ENCODE measurements around the gene ARMC9.

Gene ARMC9

DNA sequence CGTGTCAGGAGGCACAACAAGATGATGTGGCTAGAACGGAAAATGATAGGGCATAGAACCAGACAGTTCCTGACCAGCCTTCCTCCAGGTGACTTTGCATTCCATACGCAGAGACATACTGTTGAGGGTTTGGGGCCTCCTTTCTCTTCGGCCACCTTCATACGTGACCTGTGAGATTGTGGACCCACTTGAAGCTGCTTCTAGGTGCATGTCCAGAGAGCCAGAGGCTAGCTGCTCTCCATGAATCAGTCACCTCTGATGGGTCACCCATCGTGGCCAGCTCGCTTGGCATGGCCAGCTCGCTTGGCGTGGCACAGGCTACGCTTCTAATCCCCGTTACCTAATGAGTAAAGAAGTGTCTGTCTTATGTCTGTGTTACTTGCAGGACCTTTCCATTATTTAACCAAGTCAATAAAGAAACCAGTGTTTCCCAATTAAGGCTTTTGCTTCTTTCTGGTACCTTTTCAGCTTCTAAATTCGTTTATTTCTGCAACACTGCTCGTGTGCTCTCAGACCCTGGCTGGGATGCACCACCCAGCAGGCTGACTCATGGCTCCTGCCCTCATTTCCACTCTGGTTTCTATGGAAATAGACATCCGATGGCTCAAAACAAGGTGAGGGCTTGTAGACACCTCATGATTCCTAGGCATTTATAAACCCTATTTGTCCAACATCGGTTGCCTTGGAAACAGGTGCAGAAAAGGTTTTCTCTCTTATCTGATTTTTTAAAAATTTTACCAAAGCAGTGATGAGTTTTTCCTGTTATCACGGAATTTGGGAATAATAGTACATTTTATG lies 110.4 kb downstream of the ARMC9 start:
- TF ChIP-seq CSDC2 (CRISPR knock-in tag; IDR thresholded peaks at IDR 0.05), result no peak
- TF ChIP-seq BACH2 (CRISPR knock-in tag; IDR thresholded peaks at IDR 0.05; ENCODE audit: borderline replicate concordance), result no peak
- no peak for TF ChIP-seq CSRNP3 (CRISPR knock-in tag; IDR thresholded peaks at IDR 0.05)
- no peak for TF ChIP-seq OSR1 (CRISPR knock-in tag; IDR thresholded peaks at IDR 0.05)
- TF ChIP-seq ZNF8 (CRISPR knock-in tag; IDR thresholded peaks at IDR 0.05), result no peak
- TF ChIP-seq TOX (CRISPR knock-in tag; IDR thresholded peaks at IDR 0.05; ENCODE audit: borderline replicate concordance), result no peak
- no peak for TF ChIP-seq ISL1 (CRISPR knock-in tag; IDR thresholded peaks at IDR 0.05)
- TF ChIP-seq PPARA (CRISPR knock-in tag; IDR thresholded peaks at IDR 0.05; ENCODE audit: borderline replicate concordance), result no peak
- no peak for TF ChIP-seq CREB5 (CRISPR knock-in tag; IDR thresholded peaks at IDR 0.05; ENCODE audit: low read depth)
- TF ChIP-seq ZFP3 (CRISPR knock-in tag; IDR thresholded peaks at IDR 0.05), result no peak
- TF ChIP-seq ZC3H10 (CRISPR knock-in tag; IDR thresholded peaks at IDR 0.05), result no peak
- TF ChIP-seq TCF4 (CRISPR knock-in tag; IDR thresholded peaks at IDR 0.05; ENCODE audit: borderline replicate concordance), result no peak
- ATAC-seq, result peak; percentile 87

GRCh38 chr2:231312066-231312465 lies 113.6 kb downstream of the ARMC9 start:
- no peak for ATAC-seq
- TF ChIP-seq ARNTL (CRISPR knock-in tag; IDR thresholded peaks at IDR 0.05; ENCODE audit: borderline replicate concordance, low read depth) (no peak), SNAI2 (CRISPR knock-in tag; IDR thresholded peaks at IDR 0.05) (no peak), BACH2 (CRISPR knock-in tag; IDR thresholded peaks at IDR 0.05; ENCODE audit: borderline replicate concordance) (no peak), CREB5 (CRISPR knock-in tag; IDR thresholded peaks at IDR 0.05; ENCODE audit: low read depth) (no peak), ISL1 (CRISPR knock-in tag; IDR thresholded peaks at IDR 0.05) (no peak), ESRRG (CRISPR knock-in tag; IDR thresholded peaks at IDR 0.05) (no peak), OSR1 (CRISPR knock-in tag; IDR thresholded peaks at IDR 0.05) (no peak), ZFP3 (CRISPR knock-in tag; IDR thresholded peaks at IDR 0.05) (no peak), RARB (CRISPR knock-in tag; IDR thresholded peaks at IDR 0.05) (no peak), ZFP30 (CRISPR knock-in tag; IDR thresholded peaks at IDR 0.05) (no peak), ZNF565 (CRISPR knock-in tag; conservative IDR thresholded peaks at IDR 0.05; ENCODE audit: low read depth) (no peak), TOX (CRISPR knock-in tag; IDR thresholded peaks at IDR 0.05; ENCODE audit: borderline replicate concordance) (no peak), CSDC2 (CRISPR knock-in tag; IDR thresholded peaks at IDR 0.05) (no peak), CSRNP3 (CRISPR knock-in tag; IDR thresholded peaks at IDR 0.05) (no peak), ZNF8 (CRISPR knock-in tag; IDR thresholded peaks at IDR 0.05) (no peak), TCF4 (CRISPR knock-in tag; IDR thresholded peaks at IDR 0.05; ENCODE audit: borderline replicate concordance) (no peak), ZC3H10 (CRISPR knock-in tag; IDR thresholded peaks at IDR 0.05) (no peak)
- TF ChIP-seq, protein P1, sequence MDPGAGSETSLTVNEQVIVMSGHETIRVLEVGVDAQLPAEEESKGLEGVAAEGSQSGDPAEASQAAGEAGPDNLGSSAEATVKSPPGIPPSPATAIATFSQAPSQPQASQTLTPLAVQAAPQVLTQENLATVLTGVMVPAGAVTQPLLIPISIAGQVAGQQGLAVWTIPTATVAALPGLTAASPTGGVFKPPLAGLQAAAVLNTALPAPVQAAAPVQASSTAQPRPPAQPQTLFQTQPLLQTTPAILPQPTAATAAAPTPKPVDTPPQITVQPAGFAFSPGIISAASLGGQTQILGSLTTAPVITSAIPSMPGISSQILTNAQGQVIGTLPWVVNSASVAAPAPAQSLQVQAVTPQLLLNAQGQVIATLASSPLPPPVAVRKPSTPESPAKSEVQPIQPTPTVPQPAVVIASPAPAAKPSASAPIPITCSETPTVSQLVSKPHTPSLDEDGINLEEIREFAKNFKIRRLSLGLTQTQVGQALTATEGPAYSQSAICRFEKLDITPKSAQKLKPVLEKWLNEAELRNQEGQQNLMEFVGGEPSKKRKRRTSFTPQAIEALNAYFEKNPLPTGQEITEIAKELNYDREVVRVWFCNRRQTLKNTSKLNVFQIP (CRISPR knock-in tag; IDR thresholded peaks at IDR 0.05; ENCODE audit: borderline replicate concordance, low read depth), result no peak
- TF ChIP-seq, protein P2, sequence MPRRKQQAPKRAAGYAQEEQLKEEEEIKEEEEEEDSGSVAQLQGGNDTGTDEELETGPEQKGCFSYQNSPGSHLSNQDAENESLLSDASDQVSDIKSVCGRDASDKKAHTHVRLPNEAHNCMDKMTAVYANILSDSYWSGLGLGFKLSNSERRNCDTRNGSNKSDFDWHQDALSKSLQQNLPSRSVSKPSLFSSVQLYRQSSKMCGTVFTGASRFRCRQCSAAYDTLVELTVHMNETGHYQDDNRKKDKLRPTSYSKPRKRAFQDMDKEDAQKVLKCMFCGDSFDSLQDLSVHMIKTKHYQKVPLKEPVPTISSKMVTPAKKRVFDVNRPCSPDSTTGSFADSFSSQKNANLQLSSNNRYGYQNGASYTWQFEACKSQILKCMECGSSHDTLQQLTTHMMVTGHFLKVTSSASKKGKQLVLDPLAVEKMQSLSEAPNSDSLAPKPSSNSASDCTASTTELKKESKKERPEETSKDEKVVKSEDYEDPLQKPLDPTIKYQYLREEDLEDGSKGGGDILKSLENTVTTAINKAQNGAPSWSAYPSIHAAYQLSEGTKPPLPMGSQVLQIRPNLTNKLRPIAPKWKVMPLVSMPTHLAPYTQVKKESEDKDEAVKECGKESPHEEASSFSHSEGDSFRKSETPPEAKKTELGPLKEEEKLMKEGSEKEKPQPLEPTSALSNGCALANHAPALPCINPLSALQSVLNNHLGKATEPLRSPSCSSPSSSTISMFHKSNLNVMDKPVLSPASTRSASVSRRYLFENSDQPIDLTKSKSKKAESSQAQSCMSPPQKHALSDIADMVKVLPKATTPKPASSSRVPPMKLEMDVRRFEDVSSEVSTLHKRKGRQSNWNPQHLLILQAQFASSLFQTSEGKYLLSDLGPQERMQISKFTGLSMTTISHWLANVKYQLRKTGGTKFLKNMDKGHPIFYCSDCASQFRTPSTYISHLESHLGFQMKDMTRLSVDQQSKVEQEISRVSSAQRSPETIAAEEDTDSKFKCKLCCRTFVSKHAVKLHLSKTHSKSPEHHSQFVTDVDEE (CRISPR knock-in tag; IDR thresholded peaks at IDR 0.05), result no peak
